CD4-positive, alpha-beta T cell treated with Interleukin-15 for 4 hours (primary cell): ENCODE measurements around the gene AQP7.
"Not testable (repeated sequence)": the region's sequence is repeated elsewhere in the genome, so short reads cannot be mapped to it uniquely, and the experiment has no call there.

Experiments used
- DNase-seq: peaks from one replicate; pipeline ENCODE4 v3.0.0-alpha.2; 2020; ENCODE audit warnings: low spot score

The AQP7 gene

GRCh38 chr9:33374634-33375237 is 27.6 kb downstream of the AQP7 start:
- peak; percentile 72 for DNase-seq

- DNase-seq, result no peak
Observed at GRCh38 chr9:33374190-33374589, 28.2 kb downstream of the AQP7 start.

GRCh38 chr9:33372900-33373299 is 29.5 kb downstream of the AQP7 start:
- DNase-seq, result no peak

DNA sequence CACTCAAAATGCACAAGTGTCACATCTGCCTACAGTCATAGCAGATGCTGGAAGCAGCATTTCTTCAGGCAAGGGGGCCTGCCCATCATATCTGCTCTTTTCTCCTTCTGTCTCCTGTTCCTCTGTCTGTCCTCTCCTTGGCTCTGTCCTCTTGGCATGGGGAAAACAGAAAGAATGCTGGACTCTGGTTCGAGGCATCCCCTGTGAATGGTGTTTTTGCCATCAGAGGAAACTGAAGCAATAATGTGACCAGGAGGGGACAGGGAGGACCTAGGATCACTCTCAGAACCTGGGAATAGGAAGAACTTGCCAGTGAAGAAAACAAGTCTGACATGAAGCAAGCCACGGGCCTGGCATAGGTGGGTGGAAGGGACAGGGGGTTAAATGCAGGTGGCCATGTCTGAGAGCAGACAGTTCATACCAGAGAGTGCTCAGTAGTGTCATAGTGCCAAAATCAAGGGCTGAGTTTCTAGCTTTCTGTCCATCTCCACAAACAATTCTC is 35.3 kb downstream of the AQP7 start:
- DNase-seq, result no peak

DNA sequence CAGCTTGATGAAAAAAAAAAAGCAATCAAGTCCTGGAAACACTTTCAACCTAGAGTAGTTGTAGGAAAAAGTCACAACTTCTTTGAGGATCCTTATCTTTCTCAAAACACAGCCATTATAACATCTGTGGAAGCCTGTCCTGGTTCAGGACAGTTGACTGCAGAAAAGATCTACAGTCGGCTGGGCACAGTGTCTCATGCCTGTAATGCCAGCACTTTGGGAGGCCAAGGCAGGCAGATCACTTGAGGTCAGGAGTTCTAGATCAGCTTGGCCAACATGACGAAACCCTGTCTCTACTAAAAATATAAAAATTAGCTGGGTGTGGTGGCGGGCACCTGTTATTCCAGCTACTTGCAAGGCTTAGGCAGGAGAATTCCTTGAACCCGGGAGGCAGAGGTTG is 37.6 kb downstream of the AQP7 start:
- not testable (repeated sequence) for DNase-seq

DNA sequence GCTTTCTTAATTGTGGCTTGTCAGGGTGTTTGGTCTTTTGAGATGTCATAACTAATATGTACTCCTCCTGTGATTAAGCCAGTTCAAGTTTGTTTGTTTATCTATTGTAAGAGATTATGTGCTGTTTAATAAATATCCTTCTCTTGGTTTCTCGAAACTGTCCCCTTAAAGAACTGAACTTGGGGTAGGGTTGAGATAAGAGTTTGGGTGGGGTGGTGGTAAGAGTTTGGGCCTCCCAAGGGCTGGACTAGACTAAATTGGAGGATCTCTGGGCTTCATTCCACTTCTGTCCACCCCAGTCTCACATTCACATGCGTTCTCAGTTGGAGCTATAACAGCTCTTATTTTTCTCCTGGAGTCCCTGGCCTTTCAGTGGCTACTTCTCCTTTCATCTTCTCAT is 38.2 kb downstream of the AQP7 start:
- DNase-seq, result no peak

GRCh38 chr9:33358641-33359040 is 43.7 kb downstream of the AQP7 start:
- not testable (repeated sequence) for DNase-seq

DNA sequence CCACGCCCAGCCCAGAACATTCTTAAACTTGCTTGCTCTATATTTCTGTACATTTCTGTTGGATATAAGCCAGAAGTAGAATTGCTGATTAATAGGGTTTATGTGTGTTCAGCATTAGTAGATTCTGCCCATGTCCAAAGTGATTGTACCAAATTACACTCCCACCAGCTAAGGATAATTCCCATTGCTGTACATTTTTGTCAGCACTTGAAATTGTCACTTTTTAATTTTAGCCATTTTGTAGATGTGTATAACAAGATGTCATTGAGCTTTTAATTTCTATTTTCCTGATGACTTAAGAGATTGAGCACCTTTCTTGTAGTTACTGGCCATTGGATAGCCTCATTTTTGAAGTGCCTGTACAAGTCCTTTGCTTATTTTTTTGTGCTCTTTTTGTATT is 46.4 kb downstream of the AQP7 start:
- DNase-seq, result no peak

- no peak for DNase-seq
Observed at GRCh38 chr9:33354651-33355211, 47.6 kb downstream of the AQP7 start.

GRCh38 chr9:33351547-33351946 is 50.8 kb downstream of the AQP7 start:
- DNase-seq, result no peak

DNA sequence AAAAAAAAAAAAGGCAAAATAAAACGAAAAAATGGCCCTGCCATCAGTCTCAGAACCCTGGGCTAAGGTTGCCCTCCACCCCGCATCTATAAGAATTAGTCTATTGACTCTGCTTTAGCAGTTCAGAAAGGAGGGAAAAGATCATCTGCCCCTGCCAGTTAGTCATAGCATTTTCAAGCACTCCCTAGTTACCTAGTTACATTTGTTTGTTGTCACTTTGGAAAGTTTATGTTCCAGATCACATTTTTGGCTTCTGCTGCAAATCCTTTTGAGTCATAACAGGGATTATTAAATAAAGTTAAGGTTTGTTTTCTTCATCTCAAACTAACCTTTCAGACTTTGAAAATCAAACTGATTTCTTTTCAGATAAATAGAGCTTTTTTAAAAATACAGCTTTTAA is 52.1 kb downstream of the AQP7 start:
- no peak for DNase-seq

DNA sequence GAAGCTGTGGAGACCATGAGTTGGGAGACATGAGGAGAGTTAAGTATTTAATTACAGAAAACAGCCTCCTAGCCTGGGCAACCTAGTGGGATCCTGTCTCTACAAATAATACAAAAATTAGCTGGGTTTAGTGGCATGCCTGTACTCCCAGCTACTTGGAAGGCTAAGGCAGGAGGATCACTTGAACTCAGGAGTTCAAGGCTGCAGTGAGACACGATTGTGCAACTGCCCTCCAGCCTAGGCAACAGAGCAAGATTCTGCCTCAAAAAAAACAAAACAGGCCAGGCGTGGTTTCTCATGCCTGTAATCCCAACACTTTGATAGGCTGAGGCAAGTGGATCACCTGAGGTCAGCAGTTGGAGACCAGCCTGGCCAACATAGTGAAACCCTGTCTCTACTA is 52.6 kb downstream of the AQP7 start:
- no peak for DNase-seq

DNA sequence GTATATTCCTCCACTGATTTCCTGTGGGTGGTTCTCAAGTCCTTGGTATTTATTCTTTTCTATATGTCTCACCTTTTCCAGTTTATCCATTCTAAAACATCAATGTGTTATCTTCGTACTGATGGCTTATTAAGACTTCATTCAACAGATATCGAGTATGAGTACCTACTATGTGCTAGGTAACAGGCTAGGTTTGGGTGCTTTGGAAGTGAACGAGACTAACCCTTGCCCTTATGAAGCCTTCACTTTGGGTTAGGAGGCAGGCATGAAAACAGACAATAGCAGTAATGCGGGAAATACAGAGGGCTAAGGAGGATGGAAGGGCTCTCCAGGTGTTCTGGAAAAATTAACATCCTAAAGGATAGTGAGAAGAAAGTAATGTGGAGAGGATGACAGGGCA is 53.4 kb downstream of the AQP7 start:
- DNase-seq, result no peak

DNA sequence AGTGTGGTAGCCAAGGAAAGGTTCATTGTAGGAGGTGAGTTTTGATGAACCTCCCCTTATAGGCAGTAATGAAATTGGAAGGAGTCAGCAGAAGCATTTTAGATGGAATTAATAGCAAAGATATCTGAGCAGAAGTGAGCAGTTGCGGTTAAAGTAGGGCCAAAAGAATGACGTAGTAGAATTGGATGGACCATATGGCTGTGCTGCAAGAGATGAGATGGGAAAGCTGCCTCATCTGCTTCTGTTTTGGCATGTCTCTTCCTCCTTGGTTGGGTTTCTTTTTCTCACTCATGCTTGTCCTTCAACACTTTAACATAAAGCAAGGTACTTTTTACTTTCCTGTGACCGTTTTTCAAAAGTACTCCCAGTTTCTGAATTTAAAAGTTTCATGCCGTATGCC is 55.8 kb downstream of the AQP7 start:
- no peak for DNase-seq

DNA sequence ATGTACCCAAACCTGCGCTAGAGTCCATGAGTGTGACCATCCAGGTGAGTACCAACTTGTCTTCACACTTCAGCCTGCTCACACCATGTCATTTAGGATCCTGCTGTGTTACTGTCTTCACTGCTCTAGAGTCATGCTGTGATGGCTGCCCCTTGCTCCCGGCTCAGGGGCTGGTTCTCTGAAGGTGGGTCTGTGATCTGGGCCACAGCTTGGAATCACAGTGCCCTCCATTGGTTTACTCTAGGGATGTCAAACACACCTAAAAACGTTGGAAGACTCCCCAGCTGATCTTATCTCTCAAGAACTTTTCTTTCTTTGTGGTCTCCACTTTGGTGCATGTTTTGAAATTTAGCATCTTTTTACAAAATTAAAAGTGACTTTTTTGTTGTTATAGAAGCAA is 58.2 kb downstream of the AQP7 start:
- no peak for DNase-seq

GRCh38 chr9:33341182-33341581 is 61.2 kb downstream of the AQP7 start:
- DNase-seq, result no peak

DNA sequence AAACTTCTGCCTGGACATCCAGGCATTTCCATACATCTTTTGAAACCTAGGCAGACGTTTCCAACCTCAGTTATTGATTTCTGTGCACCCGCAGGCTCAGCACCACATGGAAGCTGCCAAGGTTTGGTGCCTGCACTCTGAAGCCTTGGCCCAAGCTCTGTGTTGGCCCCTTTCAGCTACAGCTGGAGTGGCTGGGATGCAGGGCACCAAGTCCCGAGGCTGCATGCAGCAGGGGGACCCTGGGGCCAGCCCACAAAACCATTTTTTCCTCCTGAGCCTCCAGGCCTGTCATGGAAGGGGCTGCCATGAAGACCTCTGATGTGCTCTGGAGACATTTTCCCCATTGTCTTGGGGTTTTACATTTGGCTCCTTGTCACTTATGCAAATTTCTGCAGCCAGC is 62.2 kb downstream of the AQP7 start:
- no peak for DNase-seq
